Measurements from ENCODE around the gene CADPS2.

CADPS2 gene

GRCh38 chr7:122457325-122457724 is 428.9 kb downstream of the CADPS2 start:
- H3K27ac ChIP-seq = no peak overlapping the region
- no peak for TF ChIP-seq CTCF (conservative IDR thresholded peaks at IDR 0.05)

- no peak for TF ChIP-seq CTCF (conservative IDR thresholded peaks at IDR 0.05)
- no peak overlapping the region for H3K27ac ChIP-seq
Measured at GRCh38 chr7:122454776-122455507, 431.3 kb downstream of the CADPS2 start.

GRCh38 chr7:122453432-122453831 is 432.8 kb downstream of the CADPS2 start:
- no peak overlapping the region for H3K27ac ChIP-seq
- no peak for TF ChIP-seq CTCF (conservative IDR thresholded peaks at IDR 0.05)

GRCh38 chr7:122448893-122449589 is 437.2 kb downstream of the CADPS2 start:
- no peak overlapping the region for H3K27ac ChIP-seq
- TF ChIP-seq CTCF (conservative IDR thresholded peaks at IDR 0.05) = no peak

GRCh38 chr7:122442929-122443328 is 443.3 kb downstream of the CADPS2 start:
- no peak overlapping the region for H3K27ac ChIP-seq
- TF ChIP-seq CTCF (conservative IDR thresholded peaks at IDR 0.05) = no peak

- TF ChIP-seq CTCF (conservative IDR thresholded peaks at IDR 0.05) = no peak
- no peak overlapping the region for H3K27ac ChIP-seq
Measured at GRCh38 chr7:122438492-122438891, 447.8 kb downstream of the CADPS2 start.

GRCh38 chr7:122438006-122438405 is 448.3 kb downstream of the CADPS2 start:
- H3K27ac ChIP-seq = no peak overlapping the region
- no peak for TF ChIP-seq CTCF (conservative IDR thresholded peaks at IDR 0.05)
